Neural cell (in vitro differentiated cells): ENCODE results near the gene SNTG2. TPM values are rescaled to one million over a fixed set of nuclear protein-coding genes. Genes with fewer than 3 reads are reported as not detected.

Source experiments
- H2AFZ ChIP-seq: fragments of 200-600, 300-800 bp; sonication (generic), shearing (Covaris generic); 2 replicates; pipeline ENCODE4 v1.6.0; 2014; ENCODE audit warnings: low read depth, mild to moderate bottlenecking, antibody characterized with exemption, low read length, moderate library complexity
- H3F3A ChIP-seq: fragments of 200-600 bp; shearing (Covaris generic); 2 replicates; pipeline ENCODE4 v1.6.1; 2016; ENCODE audit warnings: mild to moderate bottlenecking, moderate library complexity, mixed read lengths, antibody characterized with exemption, low read length; ENCODE audit not compliant: insufficient read depth, poor library complexity, severe bottlenecking
- H3K27ac ChIP-seq: fragments of 200-600, 300-800 bp; sonication (generic), shearing (Covaris generic); 2 replicates; pipeline ENCODE4 v1.5.1; 2014; ENCODE audit warnings: mild to moderate bottlenecking, low read length, moderate library complexity
- H3K27me3 ChIP-seq: fragments of 300-800, 200-600 bp; sonication (generic), shearing (Covaris generic); 2 replicates; pipeline ENCODE4 v1.6.0; 2014; ENCODE audit warnings: mild to moderate bottlenecking, low read depth, low read length, moderate library complexity; ENCODE audit not compliant: insufficient read depth
- H3K36me3 ChIP-seq: fragments of 300-800, 200-600 bp; sonication (generic), shearing (Covaris generic); 2 replicates; pipeline ENCODE4 v1.5.1; 2014; ENCODE audit warnings: mild to moderate bottlenecking, antibody characterized with exemption, low read length, moderate library complexity; ENCODE audit not compliant: insufficient read depth
- H3K4me2 ChIP-seq: fragments of 300-800, 200-600 bp; sonication (generic), shearing (Covaris generic); 2 replicates; pipeline ENCODE4 v1.6.0; 2014; ENCODE audit warnings: mild to moderate bottlenecking, low read length
- H3K4me3 ChIP-seq: fragments of 300-800, 200-600 bp; sonication (generic), shearing (Covaris generic); 2 replicates; pipeline ENCODE4 v1.5.1; 2014; ENCODE audit warnings: mild to moderate bottlenecking, low read length, moderate library complexity
- H3K79me2 ChIP-seq: fragments of 200-600 bp; shearing (Covaris generic); replicated peaks from 2 replicates; pipeline ENCODE4 v1.6.0; 2014; ENCODE audit warnings: mild to moderate bottlenecking, low read length, moderate library complexity; ENCODE audit not compliant: insufficient read depth
- H3K9ac ChIP-seq: fragments of 300-800, 200-600 bp; sonication (generic), shearing (Covaris generic); 2 replicates; pipeline ENCODE4 v1.6.1; 2016; ENCODE audit warnings: mild to moderate bottlenecking, low read length, mixed read lengths
- H3K9me2 ChIP-seq: fragments of 200-600 bp; shearing (Covaris generic); 2 replicates; pipeline ENCODE4 v1.6.1; 2016; ENCODE audit warnings: mild to moderate bottlenecking, low read length, mixed read lengths; ENCODE audit not compliant: insufficient read depth
- H3K9me3 ChIP-seq: fragments of 200-600, 300-800 bp; sonication (generic), shearing (Covaris generic); 2 replicates; pipeline ENCODE4 v1.6.1; 2016; ENCODE audit warnings: mild to moderate bottlenecking, mixed run types, low read length, moderate library complexity, mixed read lengths
- H4K20me1 ChIP-seq: fragments of 200-600 bp; shearing (Covaris generic); 2 replicates; pipeline ENCODE4 v1.6.1; 2016; ENCODE audit warnings: mild to moderate bottlenecking, mixed run types; ENCODE audit not compliant: insufficient read depth
- EZH2 ChIP-seq: fragments of 200-600, 300-800 bp; shearing (Covaris generic), sonication (generic); IDR thresholded peaks from 2 replicates; pipeline ENCODE4 v1.6.1; 2014; ENCODE audit warnings: antibody characterized with exemption, low read length, borderline replicate concordance, mild to moderate bottlenecking; ENCODE audit not compliant: insufficient read depth, poor library complexity, severe bottlenecking
- POLR2AphosphoS5 ChIP-seq: IDR thresholded peaks from 2 replicates; pipeline ENCODE4 v1.6.1; 2012
- RAD21 ChIP-seq: fragments of 450-650 bp; conservative IDR thresholded peaks from 2 replicates; pipeline ENCODE4 v1.6.1; 2014; ENCODE audit warnings: antibody characterized with exemption, mild to moderate bottlenecking, moderate library complexity
- SMC3 ChIP-seq: fragments of 450-650 bp; conservative IDR thresholded peaks from 2 replicates; pipeline ENCODE4 v1.6.1; 2014; ENCODE audit warnings: antibody characterized with exemption, mild to moderate bottlenecking, moderate library complexity; ENCODE audit not compliant: poor library complexity
- TAF1 ChIP-seq: IDR thresholded peaks from 2 replicates; pipeline ENCODE4 v1.6.1; 2012; ENCODE audit warnings: low read depth
- polyA plus RNA-seq: library from polyadenylated mRNA; depleted of rRNA; stranded (reverse); fragments of >200 nt; gene quantifications from 2 replicates; pipeline ENCODE4 v1.2.3, GENCODE V29; 2014
- TF ChIP-seq, protein P1 (sequence below): fragments of 450-650 bp; IDR thresholded peaks from 2 replicates; pipeline ENCODE4 v1.5.1; 2014; ENCODE audit warnings: antibody characterized with exemption, mild to moderate bottlenecking, moderate library complexity; ENCODE audit not compliant: poor library complexity, severe bottlenecking
- TF ChIP-seq, protein P2 (sequence below): IDR thresholded peaks from 2 replicates; pipeline ENCODE4 v1.6.1; 2012; ENCODE audit warnings: borderline replicate concordance

Gene SNTG2
- polyA plus RNA-seq, 1 donor from 2014 or later, result not detected

DNA sequence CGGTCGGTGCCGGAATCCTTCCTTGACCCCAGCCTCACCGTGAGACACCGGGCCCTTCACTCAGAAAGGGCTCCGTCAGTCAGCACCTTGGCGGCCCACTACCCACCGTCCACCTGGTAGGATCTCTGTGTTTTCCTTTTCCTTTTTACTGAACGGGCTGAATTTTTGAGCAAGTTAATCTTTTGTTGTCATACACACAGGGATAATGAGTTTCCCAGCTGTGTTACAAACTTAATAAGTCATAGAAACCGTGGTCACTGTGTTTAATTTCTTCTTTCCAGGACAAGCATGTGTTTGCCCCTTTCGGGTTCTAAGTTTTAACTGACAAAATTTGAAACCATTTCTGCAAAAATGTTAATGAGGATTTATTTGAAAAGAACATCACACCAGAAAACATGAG is 423.6 kb downstream of the SNTG2 start:
- Histone ChIP-seq H3K9ac (no peak overlapping the region), H3K4me2 (no peak overlapping the region), H3K27me3 (no peaks in the 10 kb centered on the region), H3K36me3 (no peaks in the 10 kb centered on the region), H3K9me3 (no peaks in the 10 kb centered on the region), H2AFZ (no peak overlapping the region), H3K27ac (no peak overlapping the region), H3F3A (no peaks in the 10 kb centered on the region), H3K9me2 (no peaks in the 10 kb centered on the region), H3K4me3 (no peak overlapping the region), H3K79me2 (no peaks in the 10 kb centered on the region), H4K20me1 (no peaks in the 10 kb centered on the region)
- TF ChIP-seq TAF1, result no peak
- TF ChIP-seq, protein P1, sequence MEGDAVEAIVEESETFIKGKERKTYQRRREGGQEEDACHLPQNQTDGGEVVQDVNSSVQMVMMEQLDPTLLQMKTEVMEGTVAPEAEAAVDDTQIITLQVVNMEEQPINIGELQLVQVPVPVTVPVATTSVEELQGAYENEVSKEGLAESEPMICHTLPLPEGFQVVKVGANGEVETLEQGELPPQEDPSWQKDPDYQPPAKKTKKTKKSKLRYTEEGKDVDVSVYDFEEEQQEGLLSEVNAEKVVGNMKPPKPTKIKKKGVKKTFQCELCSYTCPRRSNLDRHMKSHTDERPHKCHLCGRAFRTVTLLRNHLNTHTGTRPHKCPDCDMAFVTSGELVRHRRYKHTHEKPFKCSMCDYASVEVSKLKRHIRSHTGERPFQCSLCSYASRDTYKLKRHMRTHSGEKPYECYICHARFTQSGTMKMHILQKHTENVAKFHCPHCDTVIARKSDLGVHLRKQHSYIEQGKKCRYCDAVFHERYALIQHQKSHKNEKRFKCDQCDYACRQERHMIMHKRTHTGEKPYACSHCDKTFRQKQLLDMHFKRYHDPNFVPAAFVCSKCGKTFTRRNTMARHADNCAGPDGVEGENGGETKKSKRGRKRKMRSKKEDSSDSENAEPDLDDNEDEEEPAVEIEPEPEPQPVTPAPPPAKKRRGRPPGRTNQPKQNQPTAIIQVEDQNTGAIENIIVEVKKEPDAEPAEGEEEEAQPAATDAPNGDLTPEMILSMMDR, result no peak

DNA sequence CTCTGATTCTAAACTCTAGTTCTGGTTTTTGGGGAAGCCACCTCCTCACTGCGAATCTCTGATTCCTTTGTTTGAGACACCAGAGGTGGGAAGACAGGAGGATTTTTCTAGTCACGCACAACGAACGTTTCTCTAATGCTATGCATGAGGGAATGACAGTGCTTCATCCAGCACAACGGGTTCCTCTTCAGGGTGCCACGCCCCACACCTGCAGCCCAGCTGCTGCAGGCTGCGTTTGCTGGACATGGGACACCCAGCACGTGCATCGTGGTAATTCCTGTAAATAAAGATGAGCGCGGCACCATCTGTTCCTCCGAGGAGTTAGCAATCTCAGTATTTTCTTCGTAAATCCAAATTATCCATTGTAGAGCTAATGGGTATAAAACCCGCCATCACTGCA is 425.1 kb downstream of the SNTG2 start:
- Histone ChIP-seq H3K4me3 (no peak overlapping the region), H3K36me3 (no peaks in the 10 kb centered on the region), H3K9me3 (no peaks in the 10 kb centered on the region), H3F3A (no peaks in the 10 kb centered on the region), H2AFZ (no peak overlapping the region), H3K79me2 (no peaks in the 10 kb centered on the region), H3K9ac (no peak overlapping the region), H3K27me3 (no peaks in the 10 kb centered on the region), H3K4me2 (no peak overlapping the region), H3K9me2 (no peaks in the 10 kb centered on the region), H4K20me1 (no peaks in the 10 kb centered on the region), H3K27ac (no peak overlapping the region)
- no peak for TF ChIP-seq RAD21
- TF ChIP-seq EZH2, result no peak
- TF ChIP-seq SMC3, result no peak

DNA sequence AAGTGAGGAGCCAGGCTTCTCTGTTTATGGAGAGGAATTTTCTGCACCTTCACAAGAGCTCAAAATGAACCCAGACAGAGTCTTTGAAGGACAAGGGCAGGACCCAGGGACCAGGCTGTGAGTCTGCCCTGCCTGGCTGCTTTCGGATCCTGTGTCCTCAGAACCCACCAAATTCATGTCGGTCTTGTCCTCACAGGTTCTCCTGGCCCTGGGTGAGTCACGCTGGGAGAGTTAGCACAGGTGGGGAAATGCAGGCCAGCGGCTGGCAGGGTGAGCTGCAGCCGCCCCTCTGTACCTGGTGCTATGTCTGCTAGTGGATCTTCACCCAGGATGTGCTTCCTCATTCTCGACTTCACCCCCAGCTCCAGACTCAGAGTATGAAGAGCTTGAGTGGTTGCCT is 426.8 kb downstream of the SNTG2 start:
- Histone ChIP-seq H3K4me3 (no peak overlapping the region), H3K9ac (no peak overlapping the region), H3K36me3 (no peaks in the 10 kb centered on the region), H3K27me3 (no peaks in the 10 kb centered on the region), H3K4me2 (no peak overlapping the region), H4K20me1 (no peaks in the 10 kb centered on the region), H3K79me2 (no peaks in the 10 kb centered on the region), H2AFZ (no peak overlapping the region), H3F3A (no peaks in the 10 kb centered on the region), H3K9me3 (no peaks in the 10 kb centered on the region), H3K27ac (no peak overlapping the region), H3K9me2 (no peaks in the 10 kb centered on the region)
- TF ChIP-seq POLR2AphosphoS5 (no peak), EZH2 (no peak)
- TF ChIP-seq, protein P2, sequence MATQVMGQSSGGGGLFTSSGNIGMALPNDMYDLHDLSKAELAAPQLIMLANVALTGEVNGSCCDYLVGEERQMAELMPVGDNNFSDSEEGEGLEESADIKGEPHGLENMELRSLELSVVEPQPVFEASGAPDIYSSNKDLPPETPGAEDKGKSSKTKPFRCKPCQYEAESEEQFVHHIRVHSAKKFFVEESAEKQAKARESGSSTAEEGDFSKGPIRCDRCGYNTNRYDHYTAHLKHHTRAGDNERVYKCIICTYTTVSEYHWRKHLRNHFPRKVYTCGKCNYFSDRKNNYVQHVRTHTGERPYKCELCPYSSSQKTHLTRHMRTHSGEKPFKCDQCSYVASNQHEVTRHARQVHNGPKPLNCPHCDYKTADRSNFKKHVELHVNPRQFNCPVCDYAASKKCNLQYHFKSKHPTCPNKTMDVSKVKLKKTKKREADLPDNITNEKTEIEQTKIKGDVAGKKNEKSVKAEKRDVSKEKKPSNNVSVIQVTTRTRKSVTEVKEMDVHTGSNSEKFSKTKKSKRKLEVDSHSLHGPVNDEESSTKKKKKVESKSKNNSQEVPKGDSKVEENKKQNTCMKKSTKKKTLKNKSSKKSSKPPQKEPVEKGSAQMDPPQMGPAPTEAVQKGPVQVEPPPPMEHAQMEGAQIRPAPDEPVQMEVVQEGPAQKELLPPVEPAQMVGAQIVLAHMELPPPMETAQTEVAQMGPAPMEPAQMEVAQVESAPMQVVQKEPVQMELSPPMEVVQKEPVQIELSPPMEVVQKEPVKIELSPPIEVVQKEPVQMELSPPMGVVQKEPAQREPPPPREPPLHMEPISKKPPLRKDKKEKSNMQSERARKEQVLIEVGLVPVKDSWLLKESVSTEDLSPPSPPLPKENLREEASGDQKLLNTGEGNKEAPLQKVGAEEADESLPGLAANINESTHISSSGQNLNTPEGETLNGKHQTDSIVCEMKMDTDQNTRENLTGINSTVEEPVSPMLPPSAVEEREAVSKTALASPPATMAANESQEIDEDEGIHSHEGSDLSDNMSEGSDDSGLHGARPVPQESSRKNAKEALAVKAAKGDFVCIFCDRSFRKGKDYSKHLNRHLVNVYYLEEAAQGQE, result no peak
